GM19397 (cell line): Measurements from ENCODE around the gene BLOC1S3.

Source experiments
- ATAC-seq: cut with Tn5 transposase; IDR thresholded peaks from one replicate; pipeline ENCODE4 v1.9.1; 2021; ENCODE audit warnings: mild to moderate bottlenecking, moderate library complexity; ENCODE audit not compliant: unreplicated experiment

The BLOC1S3 gene

DNA sequence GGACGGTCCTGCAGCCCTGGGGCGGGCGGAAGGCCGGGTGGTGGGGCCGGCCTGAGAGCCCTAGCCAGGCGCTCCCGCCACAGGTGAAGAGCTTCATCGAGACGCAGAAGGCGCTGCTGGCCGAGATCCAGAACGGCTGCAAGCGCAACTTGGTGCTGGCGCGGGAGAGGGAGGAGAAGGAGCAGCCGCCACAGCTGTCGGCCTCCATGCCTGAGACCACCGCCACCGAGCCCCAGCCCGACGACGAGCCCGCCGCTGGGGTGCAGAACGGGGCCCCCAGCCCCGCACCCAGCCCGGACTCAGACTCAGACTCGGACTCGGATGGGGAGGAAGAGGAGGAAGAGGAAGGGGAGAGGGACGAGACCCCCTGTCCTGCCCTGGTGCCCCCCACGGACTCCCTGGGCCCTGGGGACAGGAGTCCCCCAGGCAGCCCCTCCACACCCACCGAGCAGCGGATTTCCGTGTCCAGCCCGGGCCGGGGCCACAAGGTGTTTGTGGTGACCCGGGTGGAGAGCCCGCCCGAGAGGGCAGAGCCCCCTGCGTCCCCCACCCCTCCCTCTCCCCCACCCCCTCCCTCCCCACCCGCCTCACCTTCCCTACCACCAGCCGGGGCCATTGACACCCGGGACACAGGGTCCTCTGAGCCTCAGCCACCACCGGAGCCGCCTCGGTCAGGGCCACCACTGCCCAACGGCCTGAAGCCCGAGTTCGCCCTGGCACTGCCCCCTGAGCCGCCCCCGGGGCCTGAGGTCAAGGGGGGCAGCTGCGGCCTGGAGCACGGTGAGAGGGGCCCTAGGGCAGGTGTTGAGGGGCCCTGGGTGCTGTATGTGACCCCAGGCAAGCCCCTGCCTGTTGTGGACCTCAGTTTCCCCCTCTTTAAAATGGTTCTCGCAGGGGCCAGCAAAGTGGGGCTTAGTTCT is 33.1 kb upstream of the BLOC1S3 start:
- no peak for ATAC-seq

GRCh38 chr19:45146251-45146650 is 32.3 kb upstream of the BLOC1S3 start:
- no peak for ATAC-seq

DNA sequence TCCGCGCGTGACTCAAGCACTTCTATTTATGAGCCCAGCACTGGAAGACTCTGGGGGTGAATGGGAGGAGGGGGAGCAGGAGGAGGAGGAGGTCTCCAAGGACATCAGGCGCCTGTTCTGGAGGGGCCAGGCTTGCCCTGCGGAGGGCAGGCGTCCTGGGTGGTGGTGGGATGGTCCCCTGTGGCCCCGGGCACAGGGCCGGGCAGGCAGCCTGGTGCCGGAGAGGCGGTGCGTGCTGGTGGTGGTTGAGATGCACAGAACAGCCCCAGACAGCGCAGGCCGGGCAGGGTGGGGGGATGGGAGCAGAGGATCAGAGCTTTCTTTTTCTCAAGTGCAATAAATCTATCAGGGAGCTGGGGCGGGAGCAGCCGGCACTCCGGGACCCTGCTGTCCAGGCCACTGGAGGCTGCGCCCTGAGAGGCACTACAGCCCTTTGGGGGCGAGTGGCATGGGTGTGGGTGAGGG is 31.8 kb upstream of the BLOC1S3 start:
- ATAC-seq: no peak

- no peak for ATAC-seq
Observed at GRCh38 chr19:45147835-45148676, 30.5 kb upstream of the BLOC1S3 start.

- no peak for ATAC-seq
Observed at GRCh38 chr19:45149129-45149528, 29.5 kb upstream of the BLOC1S3 start.

DNA sequence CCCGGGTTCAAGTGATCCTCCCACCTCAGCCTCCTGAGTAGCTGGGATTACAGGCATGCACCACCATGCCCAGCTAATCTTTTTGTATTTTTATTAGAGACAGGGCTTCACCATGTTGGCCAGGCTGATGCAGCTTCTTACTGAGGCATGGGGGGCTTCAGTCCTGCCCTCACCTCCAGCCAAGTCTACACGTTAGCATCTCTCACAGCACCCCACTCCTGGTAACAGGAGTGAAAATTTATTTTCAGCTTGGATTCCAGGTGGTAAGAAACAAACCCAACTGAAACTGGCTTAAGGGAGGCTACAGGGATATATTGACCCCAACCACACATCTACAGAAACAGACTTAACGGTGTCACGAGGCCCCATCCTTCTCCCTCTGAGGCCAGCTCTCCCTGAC is 28.4 kb upstream of the BLOC1S3 start:
- no peak for ATAC-seq

DNA sequence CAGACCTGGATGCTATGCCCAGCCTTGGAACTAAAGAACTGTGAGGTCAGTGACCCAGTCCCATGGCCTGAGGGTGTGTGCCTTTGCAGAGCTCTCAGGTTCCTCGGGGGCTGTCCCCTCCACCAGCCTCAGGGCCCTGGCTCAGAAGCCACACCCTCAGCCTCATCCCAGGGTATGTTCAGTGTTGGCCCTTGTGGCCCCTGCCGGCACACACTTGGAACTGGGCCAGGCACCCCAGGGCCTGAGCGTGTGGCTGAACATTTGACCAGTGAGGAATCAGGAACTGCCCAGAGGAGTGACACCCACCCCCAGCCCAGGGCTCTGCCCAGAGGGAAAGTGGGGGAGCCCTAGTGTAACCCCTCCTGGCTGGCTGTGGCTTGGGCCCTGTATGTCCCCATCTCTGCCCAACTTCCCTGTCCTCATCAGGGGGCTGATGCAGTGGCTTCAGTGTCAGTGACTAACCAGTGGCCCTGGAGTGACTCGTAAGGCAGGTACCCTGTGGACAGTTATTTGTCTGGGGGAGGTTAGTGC is 27.8 kb upstream of the BLOC1S3 start:
- no peak for ATAC-seq

DNA sequence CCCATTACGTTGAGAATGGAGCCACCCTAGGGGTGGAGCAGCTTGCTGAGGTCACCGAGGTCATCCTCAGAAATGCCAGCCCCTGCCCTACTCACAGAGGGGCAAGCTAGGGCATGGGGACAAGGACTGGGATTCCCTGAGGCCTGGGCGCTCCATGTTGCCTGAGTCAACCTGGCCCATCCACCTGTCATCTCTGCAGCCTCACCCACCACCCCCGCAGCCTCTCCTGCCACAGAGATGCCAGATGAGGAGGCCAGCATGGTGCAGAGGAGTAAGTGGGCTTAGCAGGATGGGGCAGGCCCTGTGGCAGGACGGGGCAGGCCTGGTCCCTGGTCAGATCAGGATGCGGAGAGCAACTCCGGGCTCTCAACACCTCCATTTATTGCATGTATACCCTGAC is 27.3 kb upstream of the BLOC1S3 start:
- no peak for ATAC-seq

DNA sequence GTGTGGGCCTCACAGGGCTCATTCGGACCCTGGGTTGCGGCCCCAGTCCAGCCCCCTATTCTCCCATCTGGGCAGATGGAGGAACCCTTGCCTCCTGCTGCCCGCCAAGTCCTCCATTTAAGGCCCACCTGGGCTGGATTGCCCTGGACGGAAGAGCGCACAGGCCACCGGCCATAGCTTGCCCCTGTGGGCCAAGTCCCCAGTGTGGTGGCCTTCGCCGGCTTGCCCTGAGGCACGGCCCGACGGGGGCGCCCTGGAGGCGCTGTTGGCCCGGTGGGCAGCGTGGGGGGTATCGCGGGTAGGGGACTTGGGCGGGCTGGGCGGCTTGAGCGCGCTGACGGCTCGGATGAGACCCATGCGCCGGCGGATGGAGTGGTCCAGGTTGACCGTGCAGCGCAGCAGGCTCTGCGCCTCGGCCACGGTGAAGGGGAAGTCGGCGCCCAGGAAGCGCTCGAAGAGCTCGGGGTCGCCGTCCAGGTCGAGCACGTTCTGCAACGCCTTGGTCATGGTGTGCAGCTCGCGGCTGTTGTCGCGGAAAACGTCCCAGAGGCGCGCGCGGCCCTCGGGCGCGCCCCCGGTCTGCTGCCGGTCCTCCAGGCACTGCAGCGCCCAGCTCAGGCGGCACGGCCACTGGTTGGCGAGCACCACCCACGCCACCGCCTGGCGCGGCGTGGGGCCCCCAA is 26.6 kb upstream of the BLOC1S3 start:
- ATAC-seq: no peak

- no peak for ATAC-seq
Observed at GRCh38 chr19:45152504-45153338, 25.9 kb upstream of the BLOC1S3 start.

- ATAC-seq: no peak
Observed at GRCh38 chr19:45153339-45154063, 25.1 kb upstream of the BLOC1S3 start.

DNA sequence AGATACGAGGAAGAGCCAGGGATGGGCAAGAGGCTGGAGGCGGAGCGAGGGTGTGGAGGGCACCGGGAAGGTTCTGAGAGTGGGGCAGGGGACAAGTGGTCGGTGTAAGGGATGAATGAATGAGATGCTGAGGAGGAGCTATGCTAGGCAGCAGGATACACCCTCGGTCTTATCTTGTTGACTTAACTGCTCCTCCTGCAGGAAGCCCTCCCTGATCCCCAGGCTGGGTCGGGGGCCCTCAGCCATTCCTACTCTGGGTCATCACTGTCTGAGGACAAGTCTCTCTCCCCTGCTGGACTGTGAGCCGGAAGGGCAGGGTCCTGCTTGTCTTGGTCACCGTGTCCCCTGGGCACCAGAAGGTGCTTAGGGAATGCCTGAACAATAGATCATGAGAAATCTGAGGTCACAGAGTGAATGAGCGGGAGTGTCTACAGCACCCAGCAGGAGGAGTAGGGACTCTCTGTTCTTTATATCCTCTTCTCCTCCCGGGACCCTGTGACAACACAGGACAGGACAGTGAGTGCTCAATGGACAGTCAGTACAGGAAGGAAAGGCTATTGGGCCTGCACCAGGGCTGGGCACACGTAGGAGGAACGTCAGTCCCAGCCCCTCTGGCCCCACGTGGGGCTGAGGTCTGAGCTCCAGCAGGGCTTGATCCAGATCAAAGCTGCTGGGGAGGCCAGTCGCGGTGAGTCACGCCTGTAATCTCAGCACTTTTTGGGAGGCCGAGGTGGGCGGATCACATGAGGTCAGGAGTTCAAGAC is 24.3 kb upstream of the BLOC1S3 start:
- no peak for ATAC-seq

- no peak for ATAC-seq
Observed at GRCh38 chr19:45156011-45156630, 22.5 kb upstream of the BLOC1S3 start.

- ATAC-seq: no peak
Observed at GRCh38 chr19:45156751-45157150, 21.8 kb upstream of the BLOC1S3 start.

- ATAC-seq: no peak
Observed at GRCh38 chr19:45158503-45159209, 19.9 kb upstream of the BLOC1S3 start.

DNA sequence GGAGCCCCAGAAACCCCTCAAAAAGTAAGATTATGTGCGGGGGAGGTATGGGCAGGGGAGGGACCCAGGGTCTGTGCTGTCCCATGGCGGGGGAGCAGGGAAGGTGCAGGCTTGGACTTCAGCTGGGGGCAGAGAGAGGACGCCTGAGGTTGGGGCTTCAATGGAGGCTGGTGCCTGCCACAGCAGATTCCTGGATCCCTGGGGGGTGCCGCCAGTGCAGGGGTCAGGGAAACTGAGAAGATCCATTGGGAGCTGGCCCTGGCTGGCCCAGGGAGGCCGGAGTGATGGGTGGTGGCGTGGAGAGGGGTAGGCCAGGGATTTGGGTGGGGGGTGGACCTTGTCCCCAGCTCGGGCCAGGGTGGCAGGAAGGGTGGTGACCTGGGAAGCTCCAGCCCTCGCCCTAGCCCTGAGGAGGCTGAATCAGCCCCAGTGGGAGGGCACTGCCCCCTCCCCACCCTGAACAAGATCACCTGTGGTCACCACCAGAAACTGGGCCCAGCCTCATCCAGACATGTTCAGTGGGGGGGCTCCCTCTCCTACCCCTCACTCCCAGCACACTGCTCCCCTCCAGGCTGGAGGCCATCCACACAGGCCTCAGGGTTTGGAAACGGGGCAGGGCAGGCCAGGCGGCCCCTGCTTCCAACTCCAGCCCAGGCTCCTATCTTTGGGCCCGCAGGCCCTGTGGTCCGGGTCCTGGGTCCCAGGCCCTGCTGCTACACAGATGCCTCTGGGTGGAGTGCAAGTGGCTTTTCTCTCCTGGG is 19.2 kb upstream of the BLOC1S3 start:
- no peak for ATAC-seq

- no peak for ATAC-seq
Observed at GRCh38 chr19:45159971-45160324, 18.6 kb upstream of the BLOC1S3 start.
